SK-N-SH (cell line): Measurements from ENCODE around the gene PDE9A. TPM values are rescaled to one million over a fixed set of nuclear protein-coding genes. Genes with fewer than 3 reads are reported as not detected.

Source experiments
- CTCF ChIA-PET: fragments of 300-600, 350-600 bp; formaldehyde crosslinking; extraction: SDS; loops from one replicate; lab custom pipeline; 2021; lab: Yijun Ruan, JAX
- POLR2A ChIA-PET: fragments of 350-600 bp; sonication (Branson Sonifier 250); formaldehyde crosslinking; extraction: SDS; loops from one replicate; lab custom pipeline; 2020; ENCODE audit warnings: antibody characterized with exemption, inconsistent platforms; lab: Yijun Ruan, JAX
- DNase-seq: peaks from one replicate; pipeline ENCODE4 v3.0.0; 2012
- H2AFZ ChIP-seq: fragments of 200-600 bp; sonication (generic); 2 replicates; pipeline ENCODE4 v1.8.1; 2016; ENCODE audit warnings: antibody characterized with exemption, mild to moderate bottlenecking, low read depth
- H3F3A ChIP-seq: fragments of 200-600 bp; sonication (generic); replicated peaks from 2 replicates; pipeline ENCODE3; 2016; ENCODE audit warnings: antibody characterized with exemption, mild to moderate bottlenecking; ENCODE audit not compliant: insufficient read depth
- H3K27ac ChIP-seq, 2 experiments: fragments of 200-500 bp in 1 of 2; fragments of 200-600 bp in 1 of 2; sonication (Bioruptor generic) in 1 of 2; sonication (generic), shearing (Covaris generic) in 1 of 2; 2 replicates each; pipeline versions ENCODE4 v1.5.1 to v1.6.1; 2014 to 2016; ENCODE audit warnings: low read depth in 2 of 2, inconsistent platforms in 1 of 2, low read length in 1 of 2, mild to moderate bottlenecking in 1 of 2, mixed read lengths in 1 of 2
- H3K27me3 ChIP-seq: fragments of 200-600 bp; sonication (generic), shearing (Covaris generic); 2 replicates; pipeline ENCODE4 v1.6.1; 2016; ENCODE audit warnings: mixed run types; ENCODE audit not compliant: insufficient read depth
- H3K36me3 ChIP-seq, 2 experiments: fragments of 200-500 bp in 1 of 2; fragments of 200-600 bp in 1 of 2; sonication (Bioruptor generic) in 1 of 2; sonication (generic) in 1 of 2; replicated peaks in 1 of 2; 2 replicates each; pipeline versions ENCODE3 to v1.5.1; 2014 to 2016; ENCODE audit warnings: low read length in 1 of 2, mild to moderate bottlenecking in 1 of 2; ENCODE audit not compliant: insufficient read depth in 2 of 2, control insufficient read depth in 1 of 2
- H3K4me1 ChIP-seq, 2 experiments: fragments of 200-500 bp in 1 of 2; fragments of 200-600 bp in 1 of 2; sonication (Bioruptor generic) in 1 of 2; sonication (generic), shearing (Covaris generic) in 1 of 2; 2 replicates each; pipeline versions ENCODE4 v1.5.1 to v1.6.1; 2014 to 2016; ENCODE audit warnings: low read depth in 1 of 2, low read length in 1 of 2, mixed run types in 1 of 2; ENCODE audit not compliant: insufficient read depth in 2 of 2, control insufficient read depth in 1 of 2
- H3K4me2 ChIP-seq: fragments of 200-600 bp; sonication (generic), shearing (Covaris generic); 2 replicates; pipeline ENCODE4 v1.6.1; 2017; ENCODE audit warnings: mixed run types
- H3K4me3 ChIP-seq, 2 experiments: fragments of 200-500 bp in 1 of 2; fragments of 200-600 bp in 1 of 2; sonication (Bioruptor generic) in 1 of 2; sonication (generic), shearing (Covaris generic) in 1 of 2; 2 replicates each; pipeline versions ENCODE4 v1.5.1 to v1.8.1; 2014 to 2016; ENCODE audit warnings: low read depth in 2 of 2, inconsistent platforms in 1 of 2, low read length in 1 of 2, mild to moderate bottlenecking in 1 of 2, mixed read lengths in 1 of 2, moderate library complexity in 1 of 2
- H3K79me2 ChIP-seq: fragments of 200-600 bp; sonication (generic); 2 replicates; pipeline ENCODE4 v1.8.1; 2017; ENCODE audit warnings: mild to moderate bottlenecking; ENCODE audit not compliant: insufficient read depth
- H3K9ac ChIP-seq: fragments of 200-600 bp; sonication (generic); 2 replicates; pipeline ENCODE4 v1.6.1; 2017; ENCODE audit warnings: mixed run types
- H3K9me2 ChIP-seq: fragments of 200-600 bp; sonication (generic); 2 replicates; pipeline ENCODE4 v1.6.1; 2017; ENCODE audit warnings: mixed run types
- H3K9me3 ChIP-seq: fragments of 200-600 bp; sonication (generic); 2 replicates; pipeline ENCODE4 v1.6.1; 2017; ENCODE audit warnings: mixed run types, mild to moderate bottlenecking, moderate library complexity
- H4K20me1 ChIP-seq: fragments of 200-600 bp; sonication (generic); 2 replicates; pipeline ENCODE4 v1.6.1; 2017; ENCODE audit warnings: mild to moderate bottlenecking, mixed run types; ENCODE audit not compliant: insufficient read depth
- ELF1 ChIP-seq: IDR thresholded peaks from 2 replicates; pipeline ENCODE4 v1.4.0; 2012
- FOSL2 ChIP-seq: IDR thresholded peaks from 2 replicates; pipeline ENCODE4 v1.4.0; 2012; ENCODE audit warnings: low read depth, mild to moderate bottlenecking, moderate library complexity, borderline replicate concordance
- GATA2 ChIP-seq: sonication (generic); formaldehyde crosslinking; IDR thresholded peaks from 2 replicates; pipeline ENCODE4 v1.5.0; 2020; ENCODE audit warnings: mild to moderate bottlenecking, missing genetic modification reagents
- JUND ChIP-seq: IDR thresholded peaks from 2 replicates; pipeline ENCODE4 v1.4.0; 2012
- MAX ChIP-seq: IDR thresholded peaks from 2 replicates; pipeline ENCODE4 v1.4.0; 2012; ENCODE audit warnings: low read depth
- MXI1 ChIP-seq: IDR thresholded peaks from 2 replicates; pipeline ENCODE4 v1.6.1; 2012; ENCODE audit warnings: mild to moderate bottlenecking, low read depth, low read length, improper control_type of control experiment
- NFIC ChIP-seq: IDR thresholded peaks from 2 replicates; pipeline ENCODE4 v1.4.0; 2012; ENCODE audit warnings: borderline replicate concordance
- NRF1 ChIP-seq: IDR thresholded peaks from 2 replicates; pipeline ENCODE4 v1.6.1; 2012; ENCODE audit warnings: low read depth, mild to moderate bottlenecking, low read length
- RAD21 ChIP-seq: IDR thresholded peaks from 2 replicates; pipeline ENCODE4 v1.6.1; 2012; ENCODE audit warnings: mild to moderate bottlenecking, low read length
- RXRA ChIP-seq: IDR thresholded peaks from 2 replicates; pipeline ENCODE4 v1.4.0; 2012; ENCODE audit warnings: low read depth, mild to moderate bottlenecking, borderline replicate concordance
- SIN3A ChIP-seq: IDR thresholded peaks from 2 replicates; pipeline ENCODE4 v1.6.1; 2012; ENCODE audit warnings: low read depth, mild to moderate bottlenecking, low read length, moderate library complexity, borderline replicate concordance
- SMC3 ChIP-seq: IDR thresholded peaks from 2 replicates; pipeline ENCODE4 v1.6.1; 2012; ENCODE audit warnings: low read depth, low read length, improper control_type of control experiment
- TCF12 ChIP-seq: IDR thresholded peaks from 2 replicates; pipeline ENCODE4 v1.4.0; 2012
- USF1 ChIP-seq: IDR thresholded peaks from 2 replicates; pipeline ENCODE4 v1.4.0; 2012; ENCODE audit warnings: low read depth, borderline replicate concordance
- YY1 ChIP-seq: IDR thresholded peaks from 2 replicates; pipeline ENCODE4 v1.4.0; 2012; ENCODE audit warnings: low read depth, mild to moderate bottlenecking
- WGBS: methylation state at CpG from one replicate; pipeline ENCODE4 v1.1.6; 2017; ENCODE audit warnings: low lambda C conversion rate; 5-methylcytosine and 5-hydroxymethylcytosine counted together
- polyA plus RNA-seq, 3 experiments: library from polyadenylated mRNA; depleted of rRNA; stranded (reverse); fragments of >200 nt; gene quantifications; 2 replicates each; pipeline ENCODE4 v1.2.3, GENCODE V29; 2012
- TF ChIP-seq, protein P1 (sequence below): IDR thresholded peaks from 2 replicates; pipeline ENCODE4 v1.4.0; 2012; ENCODE audit warnings: low read depth, borderline replicate concordance
- TF ChIP-seq, protein P2 (sequence below): fragments of 150-350 bp; IDR thresholded peaks from 2 replicates; pipeline ENCODE4 v1.6.1; 2017; ENCODE audit warnings: antibody characterized with exemption, low read length, low read depth, borderline replicate concordance

PDE9A gene
- polyA plus RNA-seq, 1 of the 3 experiments (the other 2 are of a cell fraction): 0.28 TPM

- Histone ChIP-seq H2AFZ (no peak overlapping the region), H3K9ac (no peak overlapping the region), H4K20me1 (no peaks in the 10 kb centered on the region), H3K4me2 (no peak overlapping the region), H3K9me2 (no peaks in the 10 kb centered on the region), H3K79me2 (no peaks in the 10 kb centered on the region), H3K4me3 (no peak overlapping the region), H3K9me3 (no peaks in the 10 kb centered on the region), H3K36me3 (no peaks in the 10 kb centered on the region), H3K27me3 (no peaks in the 10 kb centered on the region; the same call in 1 of the 2 replicates), H3K4me1 (no peaks in the 10 kb centered on the region), H3F3A (no peaks in the 10 kb centered on the region), H3K27ac (no peak overlapping the region)
- CTCF ChIA-PET: interaction anchor here (1.4 to 2.1 kb wide), 3 partner anchors 10 to 215 kb away, joined by 3 to 10 read pairs (median 9); no protein-coding TSS in a partner anchor
- POLR2A ChIA-PET: no interaction called here
- no peak for TF ChIP-seq RXRA
- no peak for TF ChIP-seq ELF1
- no peak for TF ChIP-seq FOSL2
- no peak for TF ChIP-seq MAX
- TF ChIP-seq, protein P1, sequence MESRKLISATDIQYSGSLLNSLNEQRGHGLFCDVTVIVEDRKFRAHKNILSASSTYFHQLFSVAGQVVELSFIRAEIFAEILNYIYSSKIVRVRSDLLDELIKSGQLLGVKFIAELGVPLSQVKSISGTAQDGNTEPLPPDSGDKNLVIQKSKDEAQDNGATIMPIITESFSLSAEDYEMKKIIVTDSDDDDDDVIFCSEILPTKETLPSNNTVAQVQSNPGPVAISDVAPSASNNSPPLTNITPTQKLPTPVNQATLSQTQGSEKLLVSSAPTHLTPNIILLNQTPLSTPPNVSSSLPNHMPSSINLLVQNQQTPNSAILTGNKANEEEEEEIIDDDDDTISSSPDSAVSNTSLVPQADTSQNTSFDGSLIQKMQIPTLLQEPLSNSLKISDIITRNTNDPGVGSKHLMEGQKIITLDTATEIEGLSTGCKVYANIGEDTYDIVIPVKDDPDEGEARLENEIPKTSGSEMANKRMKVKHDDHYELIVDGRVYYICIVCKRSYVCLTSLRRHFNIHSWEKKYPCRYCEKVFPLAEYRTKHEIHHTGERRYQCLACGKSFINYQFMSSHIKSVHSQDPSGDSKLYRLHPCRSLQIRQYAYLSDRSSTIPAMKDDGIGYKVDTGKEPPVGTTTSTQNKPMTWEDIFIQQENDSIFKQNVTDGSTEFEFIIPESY: no peak
- no peak for TF ChIP-seq SMC3
- no peak for TF ChIP-seq MXI1
- TF ChIP-seq JUND: no peak
- no peak for TF ChIP-seq SIN3A
- no peak for TF ChIP-seq GATA2 (CRISPR knock-in tag)
- TF ChIP-seq USF1: no peak
- TF ChIP-seq NRF1: no peak
- TF ChIP-seq RAD21: no peak
- TF ChIP-seq NFIC: no peak
- no peak for TF ChIP-seq TCF12
- TF ChIP-seq, protein P2, sequence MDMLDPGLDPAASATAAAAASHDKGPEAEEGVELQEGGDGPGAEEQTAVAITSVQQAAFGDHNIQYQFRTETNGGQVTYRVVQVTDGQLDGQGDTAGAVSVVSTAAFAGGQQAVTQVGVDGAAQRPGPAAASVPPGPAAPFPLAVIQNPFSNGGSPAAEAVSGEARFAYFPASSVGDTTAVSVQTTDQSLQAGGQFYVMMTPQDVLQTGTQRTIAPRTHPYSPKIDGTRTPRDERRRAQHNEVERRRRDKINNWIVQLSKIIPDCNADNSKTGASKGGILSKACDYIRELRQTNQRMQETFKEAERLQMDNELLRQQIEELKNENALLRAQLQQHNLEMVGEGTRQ: no peak
- TF ChIP-seq YY1: no peak
- DNase-seq: no peak
- WGBS: 66% methylated on average over 13 of the region's 13 CpGs
Observed at GRCh38 chr21:42807938-42808613, 154.7 kb downstream of the PDE9A start.
